Measurements from ENCODE around the gene IRGQ.

DNA sequence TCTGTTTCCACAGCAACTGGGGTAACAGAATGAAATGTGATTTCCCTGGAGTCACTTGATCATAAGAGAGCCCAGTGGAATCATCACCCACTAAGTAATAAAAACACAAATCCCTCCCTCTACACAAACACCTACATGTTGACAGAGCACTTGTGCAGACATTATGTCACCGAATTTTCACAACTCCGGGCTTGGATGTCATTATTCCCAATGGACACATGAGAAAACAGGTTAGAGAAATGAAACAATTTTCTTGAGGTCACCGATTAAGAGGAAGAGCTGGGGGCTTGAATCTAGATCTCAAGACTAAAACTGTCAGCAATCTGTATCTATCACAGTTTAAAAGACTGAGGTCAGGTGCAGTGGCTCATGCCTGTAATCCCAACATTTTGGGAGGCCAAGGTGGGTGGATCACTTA lies 23.8 kb downstream of the IRGQ start:
- TF ChIP-seq, protein P1, sequence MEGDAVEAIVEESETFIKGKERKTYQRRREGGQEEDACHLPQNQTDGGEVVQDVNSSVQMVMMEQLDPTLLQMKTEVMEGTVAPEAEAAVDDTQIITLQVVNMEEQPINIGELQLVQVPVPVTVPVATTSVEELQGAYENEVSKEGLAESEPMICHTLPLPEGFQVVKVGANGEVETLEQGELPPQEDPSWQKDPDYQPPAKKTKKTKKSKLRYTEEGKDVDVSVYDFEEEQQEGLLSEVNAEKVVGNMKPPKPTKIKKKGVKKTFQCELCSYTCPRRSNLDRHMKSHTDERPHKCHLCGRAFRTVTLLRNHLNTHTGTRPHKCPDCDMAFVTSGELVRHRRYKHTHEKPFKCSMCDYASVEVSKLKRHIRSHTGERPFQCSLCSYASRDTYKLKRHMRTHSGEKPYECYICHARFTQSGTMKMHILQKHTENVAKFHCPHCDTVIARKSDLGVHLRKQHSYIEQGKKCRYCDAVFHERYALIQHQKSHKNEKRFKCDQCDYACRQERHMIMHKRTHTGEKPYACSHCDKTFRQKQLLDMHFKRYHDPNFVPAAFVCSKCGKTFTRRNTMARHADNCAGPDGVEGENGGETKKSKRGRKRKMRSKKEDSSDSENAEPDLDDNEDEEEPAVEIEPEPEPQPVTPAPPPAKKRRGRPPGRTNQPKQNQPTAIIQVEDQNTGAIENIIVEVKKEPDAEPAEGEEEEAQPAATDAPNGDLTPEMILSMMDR (IDR thresholded peaks at IDR 0.05), result no peak
- TF ChIP-seq POLR2A (IDR thresholded peaks at IDR 0.05), result no peak
